ENCODE data around the gene TBPL2.
"Not testable (repeated sequence)": the region's sequence is repeated elsewhere in the genome, so short reads cannot be mapped to it uniquely, and the experiment has no call there.

The TBPL2 gene

DNA sequence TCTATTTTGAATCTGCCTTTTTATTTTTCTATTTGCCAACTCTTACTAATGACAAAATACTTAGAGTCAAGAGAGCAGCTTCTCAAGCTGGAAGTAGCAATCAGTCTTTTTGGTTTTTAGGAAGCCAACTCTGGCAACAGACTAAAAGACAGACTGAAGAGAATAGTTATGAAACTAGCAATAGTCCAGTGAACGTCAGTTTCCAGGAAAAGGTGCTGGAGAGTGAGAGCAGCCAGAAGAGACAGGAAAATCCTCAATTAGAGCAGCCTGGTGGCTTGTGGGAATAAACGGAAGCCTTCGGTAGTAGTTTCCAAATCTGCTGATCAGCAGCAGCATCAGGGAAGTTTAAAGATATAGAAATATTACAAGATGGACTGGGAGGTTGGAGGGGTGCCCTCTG lies 55.9 kb downstream of the TBPL2 start:
- no peaks in the 10 kb centered on the region for H3K27me3 ChIP-seq (ENCODE audit: insufficient read depth, poor library complexity, severe bottlenecking)
- H3K4me3 ChIP-seq (replicated peaks; ENCODE audit: insufficient read depth, low read length), result no peak overlapping the region
- no peak for DNase-seq (ENCODE audit: low read depth in 1 of 2, low spot score in 1 of 2)
- no peak overlapping the region for H3K27ac ChIP-seq (replicated peaks)
- no peak for TF ChIP-seq GABPA (IDR thresholded peaks at IDR 0.05; ENCODE audit: low read depth)
- TF ChIP-seq CTCF (IDR thresholded peaks at IDR 0.05; ENCODE audit: insufficient read depth, low read length), result no peak
- TF ChIP-seq SPI1 (IDR thresholded peaks at IDR 0.05; ENCODE audit: borderline replicate concordance, low read depth), result no peak
- TF ChIP-seq, protein P1, sequence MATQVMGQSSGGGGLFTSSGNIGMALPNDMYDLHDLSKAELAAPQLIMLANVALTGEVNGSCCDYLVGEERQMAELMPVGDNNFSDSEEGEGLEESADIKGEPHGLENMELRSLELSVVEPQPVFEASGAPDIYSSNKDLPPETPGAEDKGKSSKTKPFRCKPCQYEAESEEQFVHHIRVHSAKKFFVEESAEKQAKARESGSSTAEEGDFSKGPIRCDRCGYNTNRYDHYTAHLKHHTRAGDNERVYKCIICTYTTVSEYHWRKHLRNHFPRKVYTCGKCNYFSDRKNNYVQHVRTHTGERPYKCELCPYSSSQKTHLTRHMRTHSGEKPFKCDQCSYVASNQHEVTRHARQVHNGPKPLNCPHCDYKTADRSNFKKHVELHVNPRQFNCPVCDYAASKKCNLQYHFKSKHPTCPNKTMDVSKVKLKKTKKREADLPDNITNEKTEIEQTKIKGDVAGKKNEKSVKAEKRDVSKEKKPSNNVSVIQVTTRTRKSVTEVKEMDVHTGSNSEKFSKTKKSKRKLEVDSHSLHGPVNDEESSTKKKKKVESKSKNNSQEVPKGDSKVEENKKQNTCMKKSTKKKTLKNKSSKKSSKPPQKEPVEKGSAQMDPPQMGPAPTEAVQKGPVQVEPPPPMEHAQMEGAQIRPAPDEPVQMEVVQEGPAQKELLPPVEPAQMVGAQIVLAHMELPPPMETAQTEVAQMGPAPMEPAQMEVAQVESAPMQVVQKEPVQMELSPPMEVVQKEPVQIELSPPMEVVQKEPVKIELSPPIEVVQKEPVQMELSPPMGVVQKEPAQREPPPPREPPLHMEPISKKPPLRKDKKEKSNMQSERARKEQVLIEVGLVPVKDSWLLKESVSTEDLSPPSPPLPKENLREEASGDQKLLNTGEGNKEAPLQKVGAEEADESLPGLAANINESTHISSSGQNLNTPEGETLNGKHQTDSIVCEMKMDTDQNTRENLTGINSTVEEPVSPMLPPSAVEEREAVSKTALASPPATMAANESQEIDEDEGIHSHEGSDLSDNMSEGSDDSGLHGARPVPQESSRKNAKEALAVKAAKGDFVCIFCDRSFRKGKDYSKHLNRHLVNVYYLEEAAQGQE (IDR thresholded peaks at IDR 0.05; ENCODE audit: insufficient replicate concordance, low read depth), result no peak
- no peak for TF ChIP-seq POLR2AphosphoS5 (IDR thresholded peaks at IDR 0.05; ENCODE audit: low read depth)

GRCh38 chr14:55383541-55384140 lies 56.8 kb downstream of the TBPL2 start:
- TF ChIP-seq GABPA (IDR thresholded peaks at IDR 0.05; ENCODE audit: low read depth) (no peak), SPI1 (IDR thresholded peaks at IDR 0.05; ENCODE audit: borderline replicate concordance, low read depth) (no peak), CTCF (IDR thresholded peaks at IDR 0.05; ENCODE audit: insufficient read depth, low read length) (no peak), POLR2AphosphoS5 (IDR thresholded peaks at IDR 0.05; ENCODE audit: low read depth) (no peak)
- TF ChIP-seq, protein P1 (IDR thresholded peaks at IDR 0.05; ENCODE audit: insufficient replicate concordance, low read depth), result no peak
- Histone ChIP-seq H3K27me3 (ENCODE audit: insufficient read depth, poor library complexity, severe bottlenecking) (no peaks in the 10 kb centered on the region), H3K27ac (replicated peaks) (no peak overlapping the region), H3K4me3 (replicated peaks; ENCODE audit: insufficient read depth, low read length) (no peak overlapping the region)
- DNase-seq (ENCODE audit: low read depth in 1 of 2, low spot score in 1 of 2), result no peak

DNA sequence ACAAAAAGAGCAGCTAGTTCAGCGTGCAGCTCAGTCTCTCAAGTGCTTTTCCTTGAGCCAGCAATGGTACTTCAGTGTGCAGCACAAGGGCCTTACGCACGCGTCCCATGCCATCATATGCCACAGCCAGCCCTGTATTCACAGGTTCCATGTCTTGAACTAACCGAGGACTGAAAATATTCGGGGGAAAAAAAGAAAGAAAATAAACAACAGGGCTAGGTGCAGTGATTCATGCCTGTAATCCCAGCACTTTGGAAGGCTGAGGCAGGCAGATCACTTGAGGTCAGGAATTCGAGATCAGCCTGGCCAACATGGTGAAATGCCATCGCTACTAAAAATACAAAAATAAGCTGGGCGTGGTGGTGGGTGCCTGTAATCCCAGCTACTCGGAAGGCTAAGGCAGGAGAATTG lies 57.4 kb downstream of the TBPL2 start:
- not testable (repeated sequence) for H3K27ac ChIP-seq (replicated peaks); H3K4me3 ChIP-seq (replicated peaks; ENCODE audit: insufficient read depth, low read length); DNase-seq (ENCODE audit: low read depth in 1 of 2, low spot score in 1 of 2); H3K27me3 ChIP-seq (ENCODE audit: insufficient read depth, poor library complexity, severe bottlenecking)

DNA sequence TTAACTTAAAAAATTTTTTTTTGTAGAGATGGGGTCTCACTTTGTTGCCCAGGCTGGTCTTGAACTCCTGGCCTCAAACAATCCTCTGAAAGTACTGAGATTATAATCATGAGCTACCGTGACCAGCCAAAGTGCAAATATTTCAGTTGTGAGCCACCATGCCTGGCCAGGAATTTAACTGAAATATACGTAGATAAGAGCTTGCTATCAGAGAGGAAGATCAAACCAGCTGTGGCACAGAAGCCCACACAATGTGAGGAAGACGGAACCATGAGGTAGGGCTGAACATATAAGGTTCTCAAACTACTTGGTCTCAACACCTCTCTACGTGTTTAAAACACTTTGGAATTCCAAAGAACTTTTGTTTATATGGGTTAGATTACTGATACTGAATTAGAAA lies 57.9 kb downstream of the TBPL2 start:
- Histone ChIP-seq H3K4me3 (replicated peaks; ENCODE audit: insufficient read depth, low read length) (no peak overlapping the region), H3K27me3 (ENCODE audit: insufficient read depth, poor library complexity, severe bottlenecking) (no peaks in the 10 kb centered on the region), H3K27ac (replicated peaks) (no peak overlapping the region)
- TF ChIP-seq SPI1 (IDR thresholded peaks at IDR 0.05; ENCODE audit: borderline replicate concordance, low read depth) (no peak), GABPA (IDR thresholded peaks at IDR 0.05; ENCODE audit: low read depth) (no peak), CTCF (IDR thresholded peaks at IDR 0.05; ENCODE audit: insufficient read depth, low read length) (no peak), POLR2AphosphoS5 (IDR thresholded peaks at IDR 0.05; ENCODE audit: low read depth) (no peak)
- TF ChIP-seq, protein P1 (IDR thresholded peaks at IDR 0.05; ENCODE audit: insufficient replicate concordance, low read depth), result no peak
- DNase-seq (ENCODE audit: low read depth in 1 of 2, low spot score in 1 of 2), result no peak
